ENCODE measurements around the gene CATSPERZ. TPM values are rescaled to one million over a fixed set of nuclear protein-coding genes. Genes with fewer than 3 reads are reported as not detected.

CATSPERZ gene
- total and polyA plus RNA-seq, 9 of the 15 experiments (the other 6 are each of a cell fraction or from before 2014, with no cell fraction given): 0.86 to 8.5 (median 3.5) TPM

GRCh38 chr11:64343767-64344559, 43.8 kb downstream of the CATSPERZ start:
- Histone ChIP-seq H3K27ac (ENCODE audit: extremely low read depth, low read depth, low read length) (no peak overlapping the region), H2AFZ (ENCODE audit: low read depth, low read length) (no peak overlapping the region), H3K4me3 (no peak overlapping the region), H3K27me3 (ENCODE audit: control insufficient read depth in 2 of 2, insufficient read depth in 2 of 2, low read length in 2 of 2) (no peaks in the 10 kb centered on the region), H3K4me1 (replicated peaks in 1 of 2; ENCODE audit: control insufficient read depth in 2 of 2, insufficient read depth in 2 of 2, low read length in 2 of 2) (peaks cover 18 to 65% of the 10 kb centered on the region in 2 experiments; a peak in 4 of 5 replicates), H3K9me3 (replicated peaks; ENCODE audit: control insufficient read depth, insufficient read depth, low read depth, low read length) (no peaks in the 10 kb centered on the region), H3K36me3 (ENCODE audit: control insufficient read depth, insufficient read depth, low read length) (no peaks in the 10 kb centered on the region), H3K4me2 (ENCODE audit: insufficient read depth, low read length) (no peak overlapping the region), H3K9ac (ENCODE audit: insufficient read depth in 1 of 2, low read depth in 2 of 2, low read length in 2 of 2) (peak overlapping the region in 1 of 2 experiments; percentile 69; a peak in 2 of 4 replicates), H4K20me1 (replicated peaks; ENCODE audit: control insufficient read depth, insufficient read depth, low read length) (no peaks in the 10 kb centered on the region; the same call in 1 of the 2 replicates), H3K79me2 (ENCODE audit: control insufficient read depth, insufficient read depth, low read length) (no peaks in the 10 kb centered on the region), H3K9me1 (ENCODE audit: control insufficient read depth, insufficient read depth, low read length) (no peaks in the 10 kb centered on the region)
- ChIA-PET CTCF (ENCODE audit: low intra/inter-chr PET ratio) (interaction anchor here (0.5 to 2.0 kb wide), 2 partner anchors 26 to 138 kb away, joined by 3 to 8 read pairs; partner anchors contain the start of genes PRDX5 and TRMT112), POLR2A (no interaction called here)
- peak in 2 of 4 experiments; percentile 58 to 68 for DNase-seq (ENCODE audit: extremely low read depth in 1 of 4, low spot score in 3 of 4)
- no TSS peak for BruUV-seq (replicated peaks)
- no peak for FAIRE-seq
- intact Hi-C loops (cut with micrococcal nuclease) (loop anchor here (2.0 kb wide), 1 partner anchor 39 kb away; the partner anchor contains the start of gene ESRRA), in situ Hi-C loops (cut with MboI) (no loop called here)
- peak; percentile 42 for ATAC-seq
- 55% methylated on average over 11 of the region's 18 CpGs for WGBS (ENCODE audit: insufficient coverage, low coverage, missing lambda C conversion rate)
- TF ChIP-seq CTBP1 (IDR thresholded peaks at IDR 0.05; ENCODE audit: borderline replicate concordance) (0 out of 2 replicates have a peak, but pooled peaks have one; percentile 25), DEAF1 (CRISPR knock-in tag; IDR thresholded peaks at IDR 0.05) (0 out of 2 replicates have a peak, but pooled peaks have one; percentile 24), ATF3 (IDR thresholded peaks at IDR 0.05) (no peak), ATF3 (CRISPR knock-in tag; conservative IDR thresholded peaks at IDR 0.05) (no peak), MCM2 (IDR thresholded peaks at IDR 0.05; ENCODE audit: low read depth) (no peak), ELK3 (CRISPR knock-in tag; IDR thresholded peaks at IDR 0.05) (no peak), ZNF696 (CRISPR knock-in tag; conservative IDR thresholded peaks at IDR 0.05) (no peak), TAF9B (IDR thresholded peaks at IDR 0.05; ENCODE audit: partially characterized antibody) (no peak), TSHZ1 (CRISPR knock-in tag; IDR thresholded peaks at IDR 0.05) (no peak), TRIM24 (IDR thresholded peaks at IDR 0.05) (no peak), CTCF (IDR thresholded peaks at IDR 0.05 in 2 of 3, conservative IDR thresholded peaks at IDR 0.05 in 1 of 3; ENCODE audit: insufficient read depth in 2 of 3, low read depth in 1 of 3, low read length in 3 of 3) (peak; percentile 55 to 65 (median 65))
